B cell (primary cell): ENCODE results near the gene RGS17. TPM values are rescaled to one million over a fixed set of nuclear protein-coding genes. Genes with fewer than 3 reads are reported as not detected.

Source experiments
- ATAC-seq: fragments of 200-7000 bp; cut with Tn5 transposase; one replicate; pipeline ENCODE4 v1.10.0; 2021; ENCODE audit warnings: low read depth, mild to moderate bottlenecking, moderate number of reproducible peaks, moderate library complexity
- CTCF ChIA-PET: fragments of 350-600 bp; sonication (Branson Sonifier 250); formaldehyde crosslinking; loops from one replicate; lab custom pipeline; 2021; ENCODE audit warnings: antibody characterized with exemption, inconsistent platforms; lab: Charles Lee
- POLR2A ChIA-PET: fragments of 350-600 bp; sonication (Branson Sonifier 250); formaldehyde crosslinking; loops from one replicate; lab custom pipeline; 2021; ENCODE audit warnings: antibody characterized with exemption; lab: Charles Lee
- DNase-seq: peaks from one replicate; pipeline ENCODE4 v3.0.0; 2013
- H2AFZ ChIP-seq: 2 replicates; pipeline ENCODE4 v1.6.1; 2012; ENCODE audit warnings: mild to moderate bottlenecking, low read depth, low read length; ENCODE audit not compliant: insufficient read depth, poor library complexity, severe bottlenecking
- H3K27ac ChIP-seq, 2 donors: 1 replicate in 1 of 2; 2 replicates in 1 of 2; pipeline ENCODE4 v1.5.1; 2012 to 2013; ENCODE audit warnings: low read length in 2 of 2, mild to moderate bottlenecking in 2 of 2, moderate library complexity in 1 of 2
- H3K27me3 ChIP-seq, 4 experiments: fragments of 200-600 bp in 1 of 4; sonication (generic) in 1 of 4; replicated peaks in 1 of 4; 1 replicate in 2 of 4; 2 replicates in 2 of 4; pipeline versions ENCODE4 v1.6.1 to v1.7.0; 2013 to 2016; ENCODE audit warnings: low read length in 3 of 4, mild to moderate bottlenecking in 2 of 4, mixed read lengths in 1 of 4, moderate library complexity in 1 of 4; ENCODE audit not compliant: insufficient read depth in 4 of 4, control insufficient read depth in 3 of 4; ENCODE audit errors: control extremely low read depth in 1 of 4
- H3K36me3 ChIP-seq, 2 experiments: replicated peaks in 1 of 2; 1 replicate in 1 of 2; 2 replicates in 1 of 2; pipeline versions ENCODE4 v1.6.1 to v1.7.1; 2013; ENCODE audit warnings: low read length in 1 of 2; ENCODE audit not compliant: insufficient read depth in 2 of 2, control insufficient read depth in 1 of 2; ENCODE audit errors: control extremely low read depth in 1 of 2, extremely low read depth in 1 of 2
- H3K4me1 ChIP-seq, 2 donors: fragments of 200-600 bp in 1 of 2; sonication (generic) in 1 of 2; 1 replicate in 1 of 2; 2 replicates in 1 of 2; pipeline versions ENCODE4 v1.5.1 to v1.6.1; 2013 to 2017; ENCODE audit warnings: low read length in 2 of 2; ENCODE audit not compliant: control insufficient read depth in 2 of 2, insufficient read depth in 2 of 2
- H3K4me2 ChIP-seq: replicated peaks from 2 replicates; pipeline ENCODE3; 2012; ENCODE audit warnings: mild to moderate bottlenecking, low read depth, low read length; ENCODE audit not compliant: poor library complexity, severe bottlenecking
- H3K4me3 ChIP-seq, 5 experiments: fragments of 200-600 bp in 1 of 5; sonication (generic) in 1 of 5; 1 replicate in 3 of 5; 2 replicates in 2 of 5; pipeline versions ENCODE4 v1.5.1 to v1.7.0; 2011 to 2016; ENCODE audit warnings: low read length in 4 of 5, mild to moderate bottlenecking in 4 of 5, low read depth in 2 of 5, control low read depth in 1 of 5, moderate library complexity in 1 of 5; ENCODE audit not compliant: insufficient read depth in 1 of 5; ENCODE audit errors: control extremely low read depth in 1 of 5, extremely low read depth in 1 of 5
- H3K79me2 ChIP-seq: fragments of 200-600 bp; sonication (generic); one replicate; pipeline ENCODE4 v1.6.0; 2016; ENCODE audit warnings: low read length; ENCODE audit not compliant: control insufficient read depth, insufficient read depth
- H3K9ac ChIP-seq: fragments of 200-600 bp; sonication (generic); 2 replicates; pipeline ENCODE4 v1.6.1; 2017; ENCODE audit warnings: mild to moderate bottlenecking, low read length, moderate library complexity
- H3K9me3 ChIP-seq, 3 donors: one replicate each; pipeline versions ENCODE4 v1.6.1 to v1.7.1; 2013; ENCODE audit warnings: low read length in 2 of 3; ENCODE audit not compliant: control insufficient read depth in 2 of 3, insufficient read depth in 1 of 3; ENCODE audit errors: control extremely low read depth in 1 of 3
- H4K20me1 ChIP-seq: 2 replicates; pipeline ENCODE4 v1.6.0; 2012; ENCODE audit warnings: mild to moderate bottlenecking, low read length; ENCODE audit not compliant: insufficient read depth, control insufficient read depth, poor library complexity, severe bottlenecking
- H3K27ac Mint-ChIP-seq: one replicate; pipeline ENCODE4 v1.8.0; 2021; ENCODE audit warnings: mixed read lengths
- H3K27me3 Mint-ChIP-seq: one replicate; pipeline ENCODE4 v1.8.0; 2021; ENCODE audit warnings: mixed read lengths
- H3K4me1 Mint-ChIP-seq: one replicate; pipeline ENCODE4 v1.8.0; 2021; ENCODE audit warnings: mixed read lengths
- H3K4me3 Mint-ChIP-seq: one replicate; pipeline ENCODE4 v1.8.0; 2021; ENCODE audit warnings: mixed read lengths
- H3K9me3 Mint-ChIP-seq: one replicate; pipeline ENCODE4 v1.8.0; 2022; ENCODE audit warnings: mixed read lengths; ENCODE audit not compliant: insufficient read depth
- EZH2 ChIP-seq: IDR thresholded peaks from 2 replicates; pipeline ENCODE4 v1.6.1; 2012; ENCODE audit warnings: borderline replicate concordance, low read depth, mild to moderate bottlenecking, moderate library complexity, low read length; ENCODE audit not compliant: insufficient read depth, poor library complexity, severe bottlenecking
- WGBS: methylation state at CpG from one replicate; pipeline ENCODE4 v1.1.5; 2013; ENCODE audit warnings: missing lambda C conversion rate; ENCODE audit not compliant: insufficient coverage; 5-methylcytosine and 5-hydroxymethylcytosine counted together
- intact Hi-C: fragments of 100-400 bp; cut with micrococcal nuclease; formaldehyde crosslinking; loops from one replicate; pipeline ENCODE4 v1.10.0; 2022
- polyA plus RNA-seq: library from polyadenylated mRNA; depleted of rRNA; stranded (reverse); fragments of >200 nt; gene quantifications from 2 replicates; pipeline ENCODE4 v1.2.3, GENCODE V29; 2012
- total RNA-seq, 2 donors: library from RNA; stranded (reverse); fragments of 120-200 nt in 1 of 2; gene quantifications; 1 replicate in 1 of 2; 2 replicates in 1 of 2; pipeline versions ENCODE4 v1.2.3 to v1.2.4, GENCODE V29; 2013 to 2022
- TF ChIP-seq, protein P1 (sequence below): fragments of 200-600 bp; IDR thresholded peaks from one replicate; pipeline ENCODE4 v1.8.0; 2022; ENCODE audit warnings: antibody characterized with exemption, mild to moderate bottlenecking

Gene RGS17
- total and polyA plus RNA-seq, 2 donors (not counting 1 experiment from before 2014, with no cell fraction given), result not detected

- 77% methylated on average over 4 of the region's 8 CpGs for WGBS
- Mint-ChIP-seq H3K4me1 (no peaks in the 10 kb centered on the region), H3K27ac (no peak overlapping the region), H3K27me3 (peaks cover 2% of the 10 kb centered on the region), H3K4me3 (no peak overlapping the region), H3K9me3 (no peaks in the 10 kb centered on the region)
- no peaks in the 10 kb centered on the region for H3K4me1 ChIP-seq
- no peaks in the 10 kb centered on the region for H3K9me3 ChIP-seq
- no peak overlapping the region for H3K4me3 ChIP-seq
- no peaks in the 10 kb centered on the region for H4K20me1 ChIP-seq
- no peak overlapping the region for H3K27ac ChIP-seq
- TF ChIP-seq, protein P1, sequence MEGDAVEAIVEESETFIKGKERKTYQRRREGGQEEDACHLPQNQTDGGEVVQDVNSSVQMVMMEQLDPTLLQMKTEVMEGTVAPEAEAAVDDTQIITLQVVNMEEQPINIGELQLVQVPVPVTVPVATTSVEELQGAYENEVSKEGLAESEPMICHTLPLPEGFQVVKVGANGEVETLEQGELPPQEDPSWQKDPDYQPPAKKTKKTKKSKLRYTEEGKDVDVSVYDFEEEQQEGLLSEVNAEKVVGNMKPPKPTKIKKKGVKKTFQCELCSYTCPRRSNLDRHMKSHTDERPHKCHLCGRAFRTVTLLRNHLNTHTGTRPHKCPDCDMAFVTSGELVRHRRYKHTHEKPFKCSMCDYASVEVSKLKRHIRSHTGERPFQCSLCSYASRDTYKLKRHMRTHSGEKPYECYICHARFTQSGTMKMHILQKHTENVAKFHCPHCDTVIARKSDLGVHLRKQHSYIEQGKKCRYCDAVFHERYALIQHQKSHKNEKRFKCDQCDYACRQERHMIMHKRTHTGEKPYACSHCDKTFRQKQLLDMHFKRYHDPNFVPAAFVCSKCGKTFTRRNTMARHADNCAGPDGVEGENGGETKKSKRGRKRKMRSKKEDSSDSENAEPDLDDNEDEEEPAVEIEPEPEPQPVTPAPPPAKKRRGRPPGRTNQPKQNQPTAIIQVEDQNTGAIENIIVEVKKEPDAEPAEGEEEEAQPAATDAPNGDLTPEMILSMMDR, result no peak
- TF ChIP-seq EZH2, result no peak
- H2AFZ ChIP-seq, result no peak overlapping the region
- POLR2A ChIA-PET, result no interaction called here
- H3K27me3 ChIP-seq, result no peaks in the 10 kb centered on the region
- no peaks in the 10 kb centered on the region for H3K36me3 ChIP-seq
- intact Hi-C loops, result no loop called here
- ATAC-seq (no peak), DNase-seq (no peak)
- CTCF ChIA-PET, result no interaction called here
- H3K9ac ChIP-seq, result no peak overlapping the region
- no peaks in the 10 kb centered on the region for H3K79me2 ChIP-seq
- no peak overlapping the region for H3K4me2 ChIP-seq
Measured at GRCh38 chr6:153090241-153090930, 40.7 kb downstream of the RGS17 start.

DNA sequence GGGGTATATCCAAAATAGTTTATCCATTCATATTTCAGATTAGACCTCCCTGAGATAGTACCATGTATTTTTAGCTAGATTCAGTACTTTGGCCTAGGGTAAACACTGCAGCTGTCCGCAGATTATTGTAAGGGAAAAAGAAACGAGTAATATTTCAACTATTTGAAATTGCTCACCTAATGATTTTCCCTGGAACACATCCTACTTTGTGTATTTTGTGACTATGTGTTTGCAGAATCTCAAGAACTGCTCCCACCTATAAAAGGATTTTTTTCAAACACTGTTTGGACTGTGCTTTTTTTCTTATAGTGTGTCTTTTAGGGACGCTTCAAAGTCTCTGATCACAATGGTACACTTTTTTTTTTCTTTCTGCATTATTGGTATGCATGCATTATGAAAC is 42.3 kb downstream of the RGS17 start:
- Histone ChIP-seq H3K4me2 (no peak overlapping the region), H3K4me3 (no peak overlapping the region), H3K27me3 (no peaks in the 10 kb centered on the region), H3K9ac (no peak overlapping the region), H2AFZ (no peak overlapping the region), H4K20me1 (no peaks in the 10 kb centered on the region), H3K4me1 (no peaks in the 10 kb centered on the region), H3K79me2 (no peaks in the 10 kb centered on the region), H3K27ac (no peak overlapping the region), H3K36me3 (no peaks in the 10 kb centered on the region), H3K9me3 (no peaks in the 10 kb centered on the region)
- ATAC-seq, result no peak
- no peak for DNase-seq
- CTCF ChIA-PET, result no interaction called here
- H3K4me1 Mint-ChIP-seq, result no peaks in the 10 kb centered on the region
- no CpG with 5 or more reads among the region's 3 CpGs for WGBS
- H3K27ac Mint-ChIP-seq, result no peak overlapping the region
- peaks cover 2% of the 10 kb centered on the region for H3K27me3 Mint-ChIP-seq
- no peaks in the 10 kb centered on the region for H3K9me3 Mint-ChIP-seq
- POLR2A ChIA-PET, result no interaction called here
- no peak for TF ChIP-seq EZH2
- TF ChIP-seq, protein P1, result no peak
- no peak overlapping the region for H3K4me3 Mint-ChIP-seq
- intact Hi-C loops, result no loop called here
